Activated T-cell treated with anti-CD3 and anti-CD28 coated beads for 4 hours (primary cell): ENCODE measurements around the gene CHD9.

Experiments
- DNase-seq: peaks from one replicate; pipeline ENCODE4 v3.0.0-alpha.2; 2020

The CHD9 gene

GRCh38 chr16:53078765-53079485 lies 24.1 kb downstream of the CHD9 start:
- DNase-seq, result no peak

DNA sequence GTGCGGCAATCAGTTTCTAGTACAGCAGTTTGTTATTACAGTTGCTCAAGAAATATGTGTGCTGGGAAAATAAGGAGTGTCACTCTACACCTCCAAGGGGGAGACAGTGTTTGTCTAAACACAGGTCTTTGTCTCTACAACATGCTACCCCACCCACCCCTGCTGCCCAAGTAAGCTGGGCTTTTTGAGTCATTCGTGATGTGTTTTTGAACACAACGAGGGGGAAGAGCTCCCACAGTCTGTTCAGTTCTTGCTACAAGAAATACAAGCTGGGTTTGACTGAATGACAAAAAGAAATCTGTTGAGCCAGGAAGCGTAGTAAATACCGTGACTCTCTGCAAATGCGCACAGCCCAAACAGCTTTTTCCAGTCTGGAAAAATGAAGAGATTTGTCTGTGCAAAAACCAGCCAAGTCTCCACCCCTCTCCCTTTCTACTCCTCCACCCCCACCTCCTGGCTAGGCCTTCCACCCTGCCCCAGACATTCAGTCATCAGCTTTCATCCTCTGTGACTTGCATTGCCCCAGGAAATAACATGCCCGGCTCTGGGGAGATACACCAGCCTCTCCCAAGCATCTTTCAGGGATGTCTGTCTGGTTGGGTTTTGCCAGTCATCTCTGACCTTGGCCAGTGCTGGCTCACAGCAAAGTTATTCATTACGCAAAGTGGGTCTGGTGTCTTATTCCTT lies 25.7 kb downstream of the CHD9 start:
- no peak for DNase-seq

GRCh38 chr16:53081032-53081424 lies 26.2 kb downstream of the CHD9 start:
- DNase-seq, result no peak

DNA sequence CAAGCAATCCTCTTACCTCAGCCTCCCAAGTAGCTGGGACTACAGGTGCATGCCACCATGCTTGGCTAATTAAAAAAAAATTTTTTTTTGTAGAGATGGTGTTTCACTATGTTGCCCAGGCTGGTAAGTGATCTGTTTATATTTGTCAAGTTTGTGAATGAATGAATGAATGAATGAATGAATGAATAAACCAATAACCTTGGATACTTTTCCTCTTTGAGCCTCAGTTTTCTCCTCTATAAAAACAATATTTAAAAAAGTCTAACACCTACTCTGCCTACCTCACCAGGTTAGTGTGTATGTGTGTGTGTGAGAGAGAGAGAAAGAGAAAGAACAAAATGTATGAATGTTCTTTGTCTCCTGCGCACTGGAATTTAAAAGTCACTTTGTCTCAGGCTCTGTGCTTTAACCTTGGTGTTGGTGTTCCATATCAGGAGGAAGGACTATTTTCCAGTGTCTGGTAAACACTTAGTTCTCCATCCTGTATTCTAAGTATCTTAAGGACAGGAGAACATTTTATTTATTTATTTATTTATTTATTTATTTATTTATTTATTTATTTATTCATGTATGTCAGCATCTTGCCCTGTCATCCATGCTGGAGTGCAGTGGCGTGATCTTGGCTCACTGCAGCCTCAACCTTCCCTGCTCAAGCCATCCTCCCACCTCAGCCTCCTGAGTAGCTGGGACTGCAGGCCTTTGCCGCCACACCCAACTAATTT lies 27.1 kb downstream of the CHD9 start:
- DNase-seq, result no peak

DNA sequence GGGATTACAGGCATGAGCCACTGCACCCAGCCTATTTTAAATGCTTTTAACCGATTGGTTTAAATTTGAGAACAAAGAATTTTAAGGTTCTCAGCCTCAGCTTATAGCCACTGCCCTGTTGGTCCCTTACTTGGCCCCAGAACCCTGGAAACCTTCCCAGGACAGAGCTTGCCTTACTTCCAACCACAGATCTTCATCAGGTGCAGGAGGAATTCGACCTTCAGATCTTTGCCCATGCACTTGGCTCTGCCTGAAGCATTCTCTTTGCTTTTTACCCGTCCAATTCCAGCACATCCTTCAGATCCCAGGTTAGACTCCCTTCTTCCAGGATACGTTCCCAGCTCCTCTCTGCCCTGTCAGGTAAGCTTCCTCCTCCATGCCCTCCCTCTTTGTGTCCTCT lies 27.7 kb downstream of the CHD9 start:
- DNase-seq, result no peak

DNA sequence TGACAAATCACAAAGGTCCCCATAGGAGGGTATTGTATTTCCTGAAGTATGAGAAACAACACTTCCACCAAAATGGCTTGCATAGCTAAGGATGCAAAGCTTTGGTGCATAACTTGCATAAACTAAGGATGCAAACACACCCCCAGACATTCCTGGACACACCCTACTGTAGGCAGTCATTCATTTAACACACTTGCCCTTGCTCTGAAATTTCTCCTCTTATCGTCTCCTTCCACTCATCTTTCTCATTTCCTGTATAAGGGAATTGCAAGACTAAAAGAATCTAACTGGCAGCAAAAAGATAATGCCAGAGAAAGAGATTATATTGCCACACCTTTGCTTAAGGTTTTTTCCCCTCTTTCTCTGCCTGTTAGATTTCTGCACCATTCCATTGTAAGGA lies 28.3 kb downstream of the CHD9 start:
- no peak for DNase-seq

DNA sequence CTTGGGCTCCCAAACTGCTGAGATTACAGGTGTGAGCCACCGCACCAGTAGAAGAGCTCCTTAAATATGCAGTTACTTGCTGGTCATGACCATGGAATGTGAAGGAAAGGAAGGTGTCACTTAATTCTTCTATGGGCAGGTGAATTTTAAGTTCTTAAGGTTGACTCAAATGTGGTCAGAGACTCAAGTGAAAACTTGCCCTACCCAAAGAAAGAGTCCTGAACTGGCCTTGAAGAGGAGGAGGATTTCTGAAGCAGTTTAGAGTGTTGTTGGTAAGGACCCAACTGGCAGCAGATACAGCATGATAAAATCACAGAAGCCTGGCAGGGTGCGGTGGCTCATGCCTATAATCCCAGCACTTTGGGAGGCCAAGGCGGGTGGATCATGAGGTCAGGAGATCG lies 29.4 kb downstream of the CHD9 start:
- DNase-seq, result no peak

GRCh38 chr16:53084746-53085334 lies 30.0 kb downstream of the CHD9 start:
- no peak for DNase-seq

GRCh38 chr16:53085369-53085843 lies 30.6 kb downstream of the CHD9 start:
- DNase-seq, result no peak

DNA sequence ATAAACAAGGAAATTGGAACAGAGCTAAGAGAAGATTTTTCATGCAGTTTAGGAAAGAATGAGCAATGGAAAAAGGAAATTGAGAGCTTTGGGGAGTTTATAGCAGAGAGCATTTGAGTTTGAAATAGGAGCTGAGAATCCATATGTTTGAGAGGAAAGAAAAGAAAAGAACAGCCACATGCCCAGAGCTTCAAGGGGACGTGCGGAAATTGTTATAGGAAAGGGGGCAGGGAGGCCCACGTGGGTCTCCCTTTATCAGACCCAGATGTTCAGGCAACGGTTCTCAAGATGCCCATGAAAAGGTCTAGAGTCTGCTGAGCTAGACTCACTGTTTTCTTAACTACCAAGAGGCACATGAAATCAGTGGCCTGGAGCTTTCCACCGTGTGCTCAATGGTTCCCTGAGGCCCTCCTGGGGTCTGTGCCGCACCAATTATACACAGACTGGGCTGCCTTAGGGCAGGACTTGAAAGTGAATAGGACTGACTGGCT lies 31.2 kb downstream of the CHD9 start:
- no peak for DNase-seq

GRCh38 chr16:53087101-53087500 lies 32.3 kb downstream of the CHD9 start:
- DNase-seq, result no peak

DNA sequence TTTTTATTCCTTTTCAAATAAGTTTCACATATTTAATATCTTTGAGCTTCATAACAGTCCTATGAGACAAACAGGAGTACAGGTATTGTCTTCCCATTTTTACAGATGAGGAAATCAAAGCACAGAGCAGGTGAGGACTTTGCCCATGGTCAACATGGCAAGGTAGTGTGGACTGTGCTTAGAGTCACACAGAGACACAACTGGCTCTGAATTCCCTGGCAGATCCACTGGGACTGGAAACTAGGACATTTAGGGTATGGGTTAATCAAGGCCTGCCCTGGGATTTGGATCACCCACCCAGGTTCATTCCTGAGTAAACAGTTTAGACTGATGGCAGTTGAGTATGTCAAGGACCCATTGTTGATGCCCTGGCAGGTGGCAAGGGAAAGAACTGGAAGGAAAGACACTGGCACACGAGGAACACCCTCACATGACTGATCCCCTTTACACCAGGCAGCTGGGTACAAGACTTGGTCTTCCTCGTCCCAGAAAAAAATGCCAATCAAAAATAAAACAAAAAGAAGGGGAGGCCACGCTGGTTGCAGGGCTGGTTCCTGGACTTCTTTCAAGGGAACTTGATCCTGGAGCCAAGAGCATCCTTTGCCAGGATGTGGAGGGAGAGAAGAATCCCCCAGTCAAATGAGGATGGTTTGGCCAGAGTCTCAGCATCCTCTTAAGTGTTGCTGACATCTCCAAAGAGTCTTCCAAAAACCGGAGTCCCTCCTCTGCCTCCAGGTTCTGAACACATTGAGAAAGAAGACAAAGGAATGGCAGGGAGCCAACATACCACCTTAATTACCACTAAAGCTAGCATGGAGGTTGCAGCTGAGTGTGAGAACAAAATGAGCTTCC lies 34.9 kb downstream of the CHD9 start:
- no peak for DNase-seq

- no peak for DNase-seq
Observed at GRCh38 chr16:53090286-53090590, 35.4 kb downstream of the CHD9 start.

DNA sequence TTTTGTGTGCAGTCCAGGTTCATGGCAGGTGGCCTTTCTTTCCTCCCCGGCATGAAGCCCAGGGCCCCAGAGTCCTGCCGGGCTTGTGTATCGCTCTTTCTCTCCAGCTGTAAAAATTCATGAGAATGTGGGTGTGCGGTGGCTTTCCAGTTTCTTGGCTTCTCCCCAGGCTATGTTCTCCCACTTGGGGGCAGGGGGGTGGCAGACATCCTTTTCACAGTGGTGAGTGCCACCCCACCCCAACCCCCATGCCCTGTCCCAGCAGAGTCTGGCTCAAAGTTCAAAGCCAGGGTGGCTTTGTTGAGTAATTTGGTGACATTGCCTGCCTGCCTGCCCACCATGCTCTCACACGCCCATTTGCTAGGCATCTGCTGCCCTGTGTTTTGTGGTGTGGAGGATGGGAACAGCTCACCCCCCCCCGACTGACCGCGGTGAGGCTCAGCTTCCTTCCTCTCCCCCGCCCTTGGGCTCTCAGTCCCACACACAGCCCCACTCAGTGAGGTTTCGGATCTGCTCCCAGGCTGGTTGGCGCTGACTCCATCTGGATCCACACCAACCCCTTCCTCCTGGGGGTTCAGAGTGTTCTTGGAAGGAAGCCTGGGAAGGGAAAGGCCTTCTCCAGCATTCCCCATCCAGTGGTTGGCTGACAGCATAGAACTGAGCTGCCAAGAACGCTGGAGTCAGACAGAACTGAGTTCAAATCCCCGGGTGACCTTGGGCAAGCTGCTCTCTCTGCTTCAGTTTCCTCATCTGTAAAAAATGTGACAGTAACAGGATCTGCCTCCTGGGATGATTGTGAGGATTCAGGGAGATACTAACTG lies 36.0 kb downstream of the CHD9 start:
- no peak for DNase-seq

DNA sequence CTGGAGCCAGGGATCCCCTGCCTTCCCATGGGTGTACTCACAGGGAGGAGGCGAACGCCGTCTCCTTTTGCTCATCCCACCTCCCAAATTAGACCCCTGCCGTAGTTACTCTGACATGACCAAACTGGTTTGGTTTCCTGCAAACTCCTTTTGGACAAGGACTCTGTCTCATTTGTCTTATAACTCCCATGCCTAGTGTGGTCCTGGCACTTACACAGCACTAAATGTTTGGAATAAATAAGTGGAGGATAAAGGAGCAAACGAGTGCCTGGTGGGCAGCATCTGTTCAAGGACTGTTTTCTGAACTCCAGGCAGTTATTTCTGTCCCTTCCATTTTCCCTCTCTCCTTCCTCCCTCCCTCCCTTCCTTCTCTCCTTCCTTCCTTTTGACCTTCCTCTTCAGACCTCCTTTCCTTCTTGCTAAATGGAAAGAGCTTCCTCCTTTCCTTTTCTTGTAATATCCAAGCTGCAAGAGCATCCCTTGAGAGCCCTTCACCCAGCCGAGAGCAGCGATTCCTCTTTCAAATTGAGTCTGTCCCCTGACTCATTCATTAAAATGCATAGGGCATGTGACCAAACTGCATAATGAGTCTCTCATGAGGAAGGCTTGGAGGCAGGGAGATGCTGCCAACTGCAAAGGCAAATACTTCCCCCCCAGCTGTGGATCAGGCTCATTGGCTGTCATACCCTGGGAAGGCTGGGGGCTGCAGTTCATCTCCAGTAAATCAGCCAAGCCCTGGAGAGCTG lies 36.8 kb downstream of the CHD9 start:
- no peak for DNase-seq

GRCh38 chr16:53092284-53092683 lies 37.5 kb downstream of the CHD9 start:
- DNase-seq, result no peak

DNA sequence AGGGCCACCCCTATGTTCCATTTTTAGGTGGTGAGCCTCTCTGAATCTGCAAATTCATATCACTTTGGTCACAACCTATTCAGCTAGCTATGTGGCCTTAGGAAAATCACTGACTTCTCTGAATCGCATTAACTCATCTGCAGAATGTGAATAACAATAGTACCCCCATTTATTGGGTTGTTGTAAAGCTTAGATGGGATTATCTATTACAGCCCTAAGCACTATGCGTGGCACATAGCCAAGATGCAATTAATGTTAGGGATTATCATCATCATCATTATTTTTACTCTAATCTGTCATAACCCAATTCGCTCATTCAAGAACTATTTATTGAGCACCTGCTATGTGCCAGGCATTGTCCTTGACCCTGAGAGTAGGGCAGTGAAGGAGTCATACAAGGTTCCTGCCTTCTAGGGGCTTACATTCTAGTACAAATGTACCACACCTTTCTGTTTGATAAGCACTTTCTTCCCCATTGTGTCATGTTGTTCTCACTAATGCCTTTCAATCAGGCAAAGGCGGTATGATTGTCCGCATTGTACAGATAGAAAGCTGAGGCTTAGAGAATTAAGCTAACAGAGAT lies 38.5 kb downstream of the CHD9 start:
- DNase-seq, result no peak

DNA sequence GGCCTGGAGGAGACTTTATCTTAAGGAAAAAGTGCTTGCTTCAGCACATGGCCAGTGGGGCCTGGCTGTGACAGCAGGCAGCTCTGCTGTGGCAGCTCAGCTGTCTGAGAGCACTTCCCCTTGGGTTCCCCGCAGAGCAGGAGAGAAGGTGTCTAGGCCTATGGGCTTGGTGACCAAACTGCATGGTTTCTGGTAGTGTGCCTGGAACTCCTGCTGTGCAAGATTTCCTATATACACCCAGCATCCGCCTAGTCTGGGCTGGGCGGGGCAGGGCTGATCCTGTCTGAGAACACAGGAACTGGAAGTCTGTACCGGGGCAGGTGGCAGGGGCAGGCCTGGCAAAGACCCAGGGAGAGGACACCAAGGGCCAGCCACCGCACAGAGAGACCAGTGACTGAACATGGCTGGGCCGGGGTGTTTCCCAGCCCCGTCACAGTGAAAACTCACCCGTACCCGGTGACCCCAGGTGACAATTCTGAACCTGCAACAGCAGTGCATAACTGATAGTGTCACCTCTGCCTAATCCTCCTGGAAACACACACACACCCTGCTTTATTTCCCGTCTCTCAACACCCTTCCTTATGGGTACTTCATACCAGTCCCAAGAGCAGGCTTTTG lies 39.3 kb downstream of the CHD9 start:
- no peak for DNase-seq

- no peak for DNase-seq
Observed at GRCh38 chr16:53097190-53097589, 42.4 kb downstream of the CHD9 start.
